ENCODE measurements around the gene ZSCAN16.

Gene ZSCAN16

DNA sequence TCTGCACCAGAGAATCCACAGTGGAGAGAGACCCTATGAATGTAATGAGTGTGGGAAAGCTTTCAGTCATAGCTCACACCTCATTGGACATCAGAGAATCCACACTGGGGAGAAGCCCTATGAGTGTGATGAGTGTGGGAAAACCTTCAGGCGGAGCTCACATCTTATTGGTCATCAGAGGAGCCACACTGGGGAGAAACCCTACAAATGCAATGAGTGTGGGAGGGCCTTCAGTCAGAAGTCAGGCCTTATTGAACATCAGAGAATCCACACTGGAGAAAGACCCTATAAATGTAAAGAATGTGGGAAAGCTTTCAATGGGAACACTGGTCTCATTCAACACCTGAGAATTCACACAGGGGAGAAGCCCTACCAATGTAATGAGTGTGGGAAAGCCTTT is 29.1 kb downstream of the ZSCAN16 start:
- ChIA-PET CTCF (interaction anchor here (1.1 to 2.1 kb wide), 2 partner anchors 12 to 15 kb away, joined by 4 to 6 read pairs; partner anchors contain the start of gene ZKSCAN8), POLR2A (interaction anchor here (1.6 to 2.0 kb wide), 2 partner anchors 8 to 12 kb away, joined by 4 to 7 read pairs; partner anchors contain the start of gene ZKSCAN8)
- TF ChIP-seq, protein P1, sequence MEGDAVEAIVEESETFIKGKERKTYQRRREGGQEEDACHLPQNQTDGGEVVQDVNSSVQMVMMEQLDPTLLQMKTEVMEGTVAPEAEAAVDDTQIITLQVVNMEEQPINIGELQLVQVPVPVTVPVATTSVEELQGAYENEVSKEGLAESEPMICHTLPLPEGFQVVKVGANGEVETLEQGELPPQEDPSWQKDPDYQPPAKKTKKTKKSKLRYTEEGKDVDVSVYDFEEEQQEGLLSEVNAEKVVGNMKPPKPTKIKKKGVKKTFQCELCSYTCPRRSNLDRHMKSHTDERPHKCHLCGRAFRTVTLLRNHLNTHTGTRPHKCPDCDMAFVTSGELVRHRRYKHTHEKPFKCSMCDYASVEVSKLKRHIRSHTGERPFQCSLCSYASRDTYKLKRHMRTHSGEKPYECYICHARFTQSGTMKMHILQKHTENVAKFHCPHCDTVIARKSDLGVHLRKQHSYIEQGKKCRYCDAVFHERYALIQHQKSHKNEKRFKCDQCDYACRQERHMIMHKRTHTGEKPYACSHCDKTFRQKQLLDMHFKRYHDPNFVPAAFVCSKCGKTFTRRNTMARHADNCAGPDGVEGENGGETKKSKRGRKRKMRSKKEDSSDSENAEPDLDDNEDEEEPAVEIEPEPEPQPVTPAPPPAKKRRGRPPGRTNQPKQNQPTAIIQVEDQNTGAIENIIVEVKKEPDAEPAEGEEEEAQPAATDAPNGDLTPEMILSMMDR (IDR thresholded peaks at IDR 0.05; ENCODE audit: control extremely low read depth, extremely low read depth, low read depth, missing control alignments): no peak
- DNase-seq (ENCODE audit: extremely low spot score): no peak

GRCh38 chr6:28154357-28154756 is 29.9 kb downstream of the ZSCAN16 start:
- ChIA-PET CTCF (interaction anchor here (0.8 to 2.1 kb wide), 3 partner anchors 13 to 16 kb away, joined by 3 to 6 read pairs (median 4); partner anchors contain the start of gene ZKSCAN8), POLR2A (interaction anchor here (1.6 kb wide), 1 partner anchor 13 kb away, joined by 4 read pairs; the partner anchor contains the start of gene ZKSCAN8)
- no peak for DNase-seq (ENCODE audit: extremely low spot score)
- TF ChIP-seq, protein P1 (IDR thresholded peaks at IDR 0.05; ENCODE audit: control extremely low read depth, extremely low read depth, low read depth, missing control alignments): no peak

DNA sequence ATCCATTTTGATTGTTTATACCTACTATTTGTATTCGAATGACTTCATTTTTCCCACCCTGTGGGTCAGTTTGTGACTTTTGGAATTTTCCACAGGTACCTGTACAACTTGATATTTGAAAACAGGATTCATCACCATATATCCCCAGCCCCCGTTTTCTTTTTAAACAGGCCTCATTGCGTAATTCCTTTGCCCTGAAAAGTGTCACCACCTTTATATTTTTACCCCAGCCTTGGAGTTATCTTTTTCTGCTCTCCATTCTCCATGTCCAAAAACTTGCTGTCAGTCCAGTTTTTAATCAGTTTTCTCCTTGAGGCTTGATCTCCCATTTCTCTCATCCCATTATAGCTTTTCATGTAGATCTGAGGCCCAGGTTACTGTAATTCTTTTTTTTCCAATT is 33.9 kb downstream of the ZSCAN16 start:
- POLR2A ChIA-PET: no interaction called here
- CTCF ChIA-PET: interaction anchor here (0.9 to 2.3 kb wide), 3 partner anchors 16 to 198 kb away, joined by 3 to 5 read pairs (median 5); partner anchors contain the start of gene ZKSCAN8
- TF ChIP-seq, protein P1 (IDR thresholded peaks at IDR 0.05; ENCODE audit: control extremely low read depth, extremely low read depth, low read depth, missing control alignments): no peak
- no peak for DNase-seq (ENCODE audit: extremely low spot score)

DNA sequence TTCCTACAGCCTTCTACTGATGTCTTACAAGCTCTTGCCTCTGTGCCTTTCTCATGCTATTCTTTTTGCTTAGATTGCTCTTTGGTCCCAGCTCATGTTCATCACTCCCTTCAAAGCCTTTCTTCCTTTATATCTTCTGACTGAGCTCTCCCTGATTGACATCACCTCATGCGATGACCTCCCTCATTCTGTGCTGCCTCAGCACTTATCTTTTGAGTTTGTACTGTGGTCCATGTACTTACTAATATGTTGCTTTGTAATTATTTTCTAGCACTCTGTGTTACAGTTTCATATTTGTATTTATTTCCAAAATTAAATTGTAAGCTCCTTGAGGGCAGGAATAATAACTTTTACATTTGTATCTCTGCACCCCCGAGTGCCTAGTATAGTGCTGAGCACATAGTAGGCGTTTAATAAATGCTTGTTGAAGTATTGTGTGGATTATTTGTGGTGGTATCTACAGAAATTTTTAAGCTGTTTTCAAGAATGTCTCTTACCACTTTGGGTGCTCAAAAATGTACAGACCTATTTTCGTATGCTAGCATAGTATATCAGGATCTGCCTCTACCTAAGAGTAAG is 34.7 kb downstream of the ZSCAN16 start:
- ChIA-PET POLR2A (no interaction called here), CTCF (interaction anchor here (0.9 to 2.3 kb wide), 3 partner anchors 17 to 197 kb away, joined by 3 to 5 read pairs (median 5); partner anchors contain the start of gene ZKSCAN8)
- TF ChIP-seq, protein P1 (IDR thresholded peaks at IDR 0.05; ENCODE audit: control extremely low read depth, extremely low read depth, low read depth, missing control alignments): no peak
- no peak for DNase-seq (ENCODE audit: extremely low spot score)

DNA sequence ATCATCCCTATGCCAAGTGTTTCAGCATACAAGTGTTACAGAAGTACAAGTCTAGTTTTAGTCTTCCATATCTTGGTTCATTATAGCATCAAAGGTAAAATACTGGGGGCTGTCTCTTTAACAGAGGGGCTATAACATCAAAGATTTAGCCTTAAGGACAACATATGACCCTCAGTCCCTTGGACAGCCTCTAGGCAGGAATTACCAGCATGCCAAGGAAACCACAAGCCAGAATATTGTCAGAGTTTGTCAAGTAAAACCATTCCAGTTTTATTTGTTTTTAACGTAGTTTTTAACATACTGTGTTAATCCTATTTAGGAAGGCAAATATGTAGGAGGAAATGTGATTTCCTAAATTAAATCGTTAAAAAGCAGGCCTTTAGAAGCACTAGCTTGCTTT is 35.8 kb downstream of the ZSCAN16 start:
- POLR2A ChIA-PET: no interaction called here
- CTCF ChIA-PET: interaction anchor here (2.3 kb wide), 1 partner anchor 194 kb away, joined by 5 read pairs; no protein-coding TSS in a partner anchor

DNA sequence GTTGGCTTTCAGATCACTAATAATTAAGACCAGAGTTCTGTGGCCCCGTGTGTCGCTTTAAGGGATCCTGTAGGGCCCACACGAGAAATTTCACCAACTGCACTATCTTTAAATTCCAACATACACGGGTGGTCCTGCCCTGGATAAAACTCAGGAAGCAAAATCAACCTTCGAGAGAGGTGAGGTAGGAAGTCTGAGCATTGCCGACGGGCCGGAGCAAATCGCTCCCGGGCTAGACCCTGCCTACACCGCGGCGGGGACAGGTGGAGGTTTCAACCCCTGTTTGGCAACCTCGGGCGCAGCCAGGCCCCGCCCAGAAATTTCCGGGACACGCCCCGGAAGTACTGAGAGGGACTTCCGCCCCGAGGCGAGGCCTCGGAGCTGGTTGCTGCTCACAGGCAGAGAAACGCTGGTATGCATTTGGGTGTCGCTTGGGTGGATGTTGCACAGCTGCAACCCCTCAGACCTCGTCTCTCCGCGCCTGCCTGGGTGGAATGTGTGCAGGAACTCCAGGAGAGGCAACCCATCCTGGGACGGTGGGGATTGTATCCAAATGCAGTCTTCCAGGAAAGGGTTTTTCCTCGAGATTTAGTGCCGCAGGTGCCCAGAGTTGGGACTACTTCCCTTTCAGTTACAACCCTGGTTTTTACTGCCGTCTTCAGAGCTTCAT is 37.1 kb downstream of the ZSCAN16 start:
- DNase-seq (ENCODE audit: extremely low spot score): peak; percentile 89
- CTCF ChIA-PET: interaction anchor here (0.8 to 1.8 kb wide), 6 partner anchors 10 to 530 kb away, joined by 3 to 4 read pairs (median 4); no protein-coding TSS in a partner anchor

More for the DNA sequence above, 35.8 kb downstream of the ZSCAN16 start:
- DNase-seq (ENCODE audit: extremely low spot score): no peak
- TF ChIP-seq, protein P1 (IDR thresholded peaks at IDR 0.05; ENCODE audit: control extremely low read depth, extremely low read depth, low read depth, missing control alignments): no peak

More for the DNA sequence above, 37.1 kb downstream of the ZSCAN16 start:
- POLR2A ChIA-PET: interaction anchor here (0.9 kb wide), 1 partner anchor 8 kb away, joined by 7 read pairs; no protein-coding TSS in a partner anchor
- TF ChIP-seq, protein P1 (IDR thresholded peaks at IDR 0.05; ENCODE audit: control extremely low read depth, extremely low read depth, low read depth, missing control alignments): no peak

All from GM10248 (cell line).